Measurements from ENCODE around the gene CNTN4.

GRCh38 chr3:2205692-2206091 lies 107.0 kb downstream of the CNTN4 start:
- TF ChIP-seq CTCF (IDR thresholded peaks at IDR 0.05) = no peak
- no peak for TF ChIP-seq POLR2A (IDR thresholded peaks at IDR 0.05)

Data from body of pancreas (tissue), 4 donors.